Epidermal melanocyte (primary cell): ENCODE results near the gene HSCB.
"Not testable (repeated sequence)": the region's sequence is repeated elsewhere in the genome, so short reads cannot be mapped to it uniquely, and the experiment has no call there.

Experiments
- DNase-seq: peaks from one replicate; pipeline ENCODE4 v3.0.0; 2011; ENCODE audit warnings: low spot score; ENCODE audit not compliant: insufficient read length

HSCB gene

DNA sequence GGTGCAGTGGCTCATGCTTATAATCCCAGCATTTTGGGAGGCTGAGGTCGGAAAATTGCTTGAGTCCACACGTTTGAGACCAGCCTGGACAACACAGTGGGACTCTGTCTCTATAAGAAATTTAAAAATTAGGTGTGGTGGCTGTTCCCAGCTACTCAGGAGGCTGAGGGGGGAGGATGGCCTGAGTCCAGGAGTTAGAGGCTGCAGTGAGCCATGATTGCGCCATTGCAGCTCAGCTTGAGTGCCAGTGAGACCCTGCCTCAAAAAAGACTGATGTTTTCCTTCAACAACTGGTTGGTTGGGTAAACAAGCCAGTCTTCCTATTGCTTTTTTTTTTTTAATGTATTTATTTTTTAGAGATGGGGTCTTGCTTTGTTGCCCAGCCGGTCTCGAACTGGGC is 49.3 kb downstream of the HSCB start:
- DNase-seq, result no peak

DNA sequence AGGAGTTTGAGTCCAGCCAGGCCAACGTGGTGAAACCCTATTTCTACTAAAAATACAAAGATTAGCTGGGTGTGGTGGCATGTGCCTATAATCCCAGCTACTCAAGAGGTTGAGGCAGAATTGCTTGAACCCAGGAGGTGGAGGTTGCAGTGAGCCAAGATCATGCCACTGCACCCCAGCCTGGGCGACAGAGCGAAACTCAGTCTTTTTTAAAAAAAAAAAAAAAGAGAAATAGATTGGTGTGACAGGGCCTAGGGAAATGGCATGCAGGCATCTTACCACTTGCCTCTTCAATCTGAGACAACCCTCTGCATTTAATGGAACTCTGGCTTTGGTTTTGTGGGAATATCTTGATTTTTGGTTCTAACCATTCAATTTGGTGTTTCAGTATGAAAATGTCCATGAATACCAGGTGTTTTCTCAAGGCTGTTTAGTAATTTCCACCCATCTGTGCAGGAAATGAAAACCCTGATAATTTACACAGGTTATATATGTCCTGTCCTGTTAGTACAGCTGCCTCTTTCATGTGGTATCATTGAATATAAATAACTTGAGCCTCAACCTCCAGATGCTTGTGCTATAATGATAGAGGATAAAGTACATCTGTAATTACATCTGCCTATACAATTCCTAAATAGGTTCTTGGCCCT is 50.1 kb downstream of the HSCB start:
- no peak for DNase-seq

- no peak for DNase-seq
Observed at GRCh38 chr22:28792491-28793383, 50.9 kb downstream of the HSCB start.

DNA sequence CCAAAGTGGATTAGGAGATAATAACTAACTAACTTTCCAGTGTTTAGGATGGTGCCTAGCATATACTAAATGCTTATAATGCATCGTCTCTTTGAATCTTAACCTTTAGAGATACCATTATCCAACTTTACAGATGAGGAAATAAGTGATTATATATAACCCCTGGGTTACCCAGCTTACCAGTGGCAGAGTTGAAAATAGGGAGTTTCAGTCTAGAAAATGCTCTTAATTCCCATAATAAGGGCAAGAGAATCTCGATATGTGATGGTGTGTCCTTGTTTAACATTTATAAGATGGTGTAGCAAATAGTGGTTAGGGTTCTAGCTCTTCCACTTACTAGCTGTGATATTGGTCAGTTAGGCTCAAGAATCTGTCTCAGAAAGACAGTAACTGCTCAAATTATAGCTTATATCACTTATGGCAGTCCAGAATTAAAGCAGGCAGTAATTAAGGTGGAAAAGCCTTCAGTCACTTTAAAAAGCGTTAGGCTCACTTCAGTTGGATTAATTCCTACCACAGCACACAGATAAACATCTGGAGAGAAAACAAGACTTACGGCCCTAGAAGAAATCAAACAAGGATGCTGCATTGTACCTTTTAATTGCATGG is 52.2 kb downstream of the HSCB start:
- no peak for DNase-seq

GRCh38 chr22:28795071-28795693 is 53.3 kb downstream of the HSCB start:
- no peak for DNase-seq

DNA sequence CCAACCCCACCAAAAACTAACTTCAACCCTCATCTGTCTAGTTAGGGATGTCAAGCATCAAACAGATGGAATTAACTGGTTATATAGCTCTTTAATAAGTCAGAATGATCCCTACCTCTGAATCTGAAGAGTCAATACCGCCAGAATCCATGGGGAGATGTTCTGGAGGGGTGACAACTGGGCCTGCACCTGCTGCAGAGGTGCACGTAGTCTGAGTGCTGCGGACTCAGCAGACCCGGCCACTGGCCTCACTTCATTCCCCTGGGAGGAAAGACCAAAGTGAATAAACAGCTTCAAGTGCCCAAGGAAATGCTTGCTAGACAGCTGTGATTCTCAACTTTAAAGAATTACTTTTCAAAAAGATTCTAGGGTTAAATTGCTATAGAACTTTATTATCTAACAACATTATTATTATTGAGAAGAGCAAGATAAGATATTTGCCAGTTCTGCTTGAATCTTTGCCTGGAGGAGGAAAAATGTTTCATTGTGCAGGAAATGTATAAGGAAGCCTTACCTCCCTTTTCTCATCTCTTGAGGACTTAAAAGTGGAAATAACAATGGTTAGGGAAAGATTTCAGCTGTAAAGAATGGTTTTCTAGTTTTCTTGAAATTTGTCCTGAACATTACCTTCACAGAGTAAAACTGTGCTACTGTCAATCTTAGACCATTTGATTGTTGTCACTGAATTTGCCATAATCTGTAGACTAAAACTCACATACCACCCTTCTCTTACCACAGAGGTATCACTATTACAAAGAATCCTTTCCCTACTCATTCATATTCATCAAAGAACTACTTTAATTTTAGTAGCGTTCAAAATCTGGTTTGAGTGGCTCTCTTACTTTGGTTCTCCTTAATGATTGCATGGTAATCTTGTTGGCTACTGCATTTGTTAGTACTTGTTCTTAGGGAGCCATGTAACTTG is 54.4 kb downstream of the HSCB start:
- DNase-seq, result no peak

DNA sequence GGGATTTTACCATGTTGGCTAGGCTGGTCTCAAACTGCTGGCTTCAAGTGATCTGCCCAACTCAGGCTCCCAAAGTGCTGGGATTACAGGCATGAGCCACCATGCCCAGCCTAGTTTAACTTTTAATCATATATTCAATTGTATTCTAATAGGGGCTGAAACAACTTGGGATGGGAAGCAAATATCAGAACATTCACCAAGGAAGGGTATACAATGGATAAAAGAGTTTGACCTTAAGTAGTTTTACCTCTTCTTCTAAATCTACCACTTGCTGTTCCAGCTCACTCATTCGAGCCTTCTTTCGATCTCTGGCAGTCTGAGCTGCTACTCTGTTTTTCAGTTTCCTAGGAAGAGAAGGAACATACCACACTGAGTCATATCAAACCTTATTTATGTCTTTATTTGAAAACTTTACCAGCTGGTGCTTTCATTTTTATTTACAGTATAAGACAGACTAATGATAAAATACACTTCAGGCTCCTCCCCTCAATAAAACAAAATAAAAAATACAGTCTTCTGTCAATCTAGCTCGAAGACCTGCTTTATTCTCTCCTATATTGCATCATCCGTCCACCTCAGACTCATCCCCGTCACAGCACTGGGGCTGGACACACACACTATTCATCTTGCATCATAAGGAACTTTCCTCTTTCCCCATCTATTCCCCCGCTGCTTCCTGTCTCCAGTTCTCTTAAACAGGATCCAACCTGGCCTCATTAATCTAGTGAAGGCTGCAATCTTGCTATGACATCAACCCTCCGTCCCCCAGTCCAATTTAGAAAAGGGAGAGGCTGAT is 57.2 kb downstream of the HSCB start:
- peak; percentile 61 for DNase-seq

- DNase-seq, result peak; percentile 63
Observed at GRCh38 chr22:28799606-28800307, 57.9 kb downstream of the HSCB start.

DNA sequence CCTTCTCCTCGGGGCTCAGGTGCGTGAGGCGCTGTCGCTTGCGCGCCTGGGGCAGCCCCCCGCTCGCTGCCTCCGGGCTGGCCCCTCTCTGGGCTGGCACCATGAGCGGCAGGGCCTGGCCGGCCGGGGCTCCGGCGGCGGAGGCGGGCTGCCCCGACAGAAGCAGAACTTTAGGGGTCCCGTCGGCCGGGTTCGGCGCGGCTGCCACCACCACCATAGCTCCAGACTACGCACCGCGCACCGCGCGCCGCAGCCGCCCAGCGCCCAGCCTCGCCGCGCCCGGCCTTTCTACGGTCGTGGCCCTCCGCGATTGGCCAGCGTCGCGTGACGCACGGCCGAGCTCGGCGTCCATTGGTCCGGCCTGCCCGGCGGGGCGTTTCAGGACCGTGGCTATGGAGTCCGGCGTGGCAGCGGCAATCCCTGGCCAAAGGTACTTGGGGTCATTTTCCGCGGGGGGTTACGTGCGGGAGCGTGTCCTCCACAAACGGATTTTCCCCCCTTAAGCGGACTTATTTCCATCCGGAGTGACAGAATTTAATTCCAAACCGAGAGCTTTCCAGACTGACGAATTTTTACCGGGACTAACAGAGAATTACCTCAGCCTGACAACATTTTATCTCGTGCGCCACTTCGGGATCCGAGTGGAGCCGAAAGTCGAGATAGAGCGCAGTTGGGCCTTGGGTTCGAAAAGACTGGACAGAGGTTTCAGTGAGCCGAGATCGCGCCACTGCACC is 58.6 kb downstream of the HSCB start, which contains the start of gene XBP1:
XBP1 (minus strand) TSS at position 262 of the 734 bp plus-strand sequence.
- peak; percentile 99 for DNase-seq

DNA sequence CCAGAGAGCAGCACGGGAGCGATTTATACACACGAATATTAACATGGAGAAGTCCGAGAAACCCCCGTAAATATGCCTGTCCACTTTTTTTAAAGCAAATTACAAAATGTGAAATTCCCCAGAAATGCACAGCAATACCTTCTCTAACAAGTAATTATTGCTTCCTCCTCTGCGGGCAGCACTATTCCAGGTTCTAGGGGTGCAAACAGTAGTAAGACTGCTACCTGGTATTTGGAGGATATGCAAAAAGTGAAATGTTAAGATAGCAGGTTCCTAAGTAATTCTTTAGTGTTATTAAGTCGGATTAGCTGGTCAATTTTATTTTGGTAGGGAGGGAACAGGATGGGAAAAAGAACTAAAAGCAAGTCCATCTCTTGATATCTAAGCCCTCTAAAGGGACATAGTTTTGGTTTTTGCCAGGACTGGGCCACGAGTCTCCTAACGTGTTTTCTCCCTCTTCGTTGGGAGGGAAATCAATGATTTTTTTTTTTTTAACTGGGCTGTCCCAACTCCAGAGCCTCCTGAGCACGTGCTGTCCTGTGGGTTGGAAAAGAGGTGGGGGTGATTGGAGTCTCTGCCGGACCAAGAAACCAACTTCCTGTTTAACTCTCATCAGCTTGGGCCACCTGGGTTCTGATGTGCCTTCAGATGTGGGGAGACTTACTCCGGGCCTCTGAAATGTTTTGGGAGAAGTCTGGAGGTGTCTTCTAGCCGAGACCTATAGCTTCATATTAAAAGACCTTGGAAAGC is 60.2 kb downstream of the HSCB start:
- DNase-seq, result no peak

DNA sequence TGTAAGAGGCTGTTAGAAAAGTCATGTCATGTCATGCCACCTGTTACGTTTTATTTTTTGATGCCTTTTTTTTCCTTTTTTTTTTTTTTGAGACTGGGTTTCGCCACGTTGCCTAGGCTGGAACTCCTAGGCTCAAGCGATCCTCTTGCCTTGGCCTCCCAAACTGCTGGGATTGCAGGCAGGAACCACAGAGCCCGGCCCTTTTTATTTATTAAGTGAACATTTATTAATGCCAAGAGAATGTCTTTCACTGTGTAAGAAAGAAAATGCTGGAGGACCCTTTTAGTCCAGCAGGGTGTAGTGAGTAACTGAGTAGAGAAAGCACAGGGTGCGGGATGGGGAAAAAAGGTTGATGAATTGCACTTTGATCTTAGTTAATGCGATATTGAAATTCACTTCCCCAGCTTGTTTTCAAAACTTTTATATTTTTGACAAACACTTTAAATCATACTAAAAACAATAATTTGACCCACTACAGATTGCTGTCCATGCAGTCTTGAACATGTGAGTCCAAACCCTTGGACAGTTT is 60.8 kb downstream of the HSCB start:
- no peak for DNase-seq

GRCh38 chr22:28805426-28805825 is 63.6 kb downstream of the HSCB start:
- DNase-seq, result not testable (repeated sequence)
